ENCODE data around the gene SEH1L.
A peak's percentile ranks its signal among the peaks of the same experiment; 100 is the strongest.
"Not testable (repeated sequence)": the region's sequence is repeated elsewhere in the genome, so short reads cannot be mapped to it uniquely, and the experiment has no call there.

Gene SEH1L, protein sequence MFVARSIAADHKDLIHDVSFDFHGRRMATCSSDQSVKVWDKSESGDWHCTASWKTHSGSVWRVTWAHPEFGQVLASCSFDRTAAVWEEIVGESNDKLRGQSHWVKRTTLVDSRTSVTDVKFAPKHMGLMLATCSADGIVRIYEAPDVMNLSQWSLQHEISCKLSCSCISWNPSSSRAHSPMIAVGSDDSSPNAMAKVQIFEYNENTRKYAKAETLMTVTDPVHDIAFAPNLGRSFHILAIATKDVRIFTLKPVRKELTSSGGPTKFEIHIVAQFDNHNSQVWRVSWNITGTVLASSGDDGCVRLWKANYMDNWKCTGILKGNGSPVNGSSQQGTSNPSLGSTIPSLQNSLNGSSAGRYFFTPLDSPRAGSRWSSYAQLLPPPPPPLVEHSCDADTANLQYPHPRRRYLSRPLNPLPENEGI

DNA sequence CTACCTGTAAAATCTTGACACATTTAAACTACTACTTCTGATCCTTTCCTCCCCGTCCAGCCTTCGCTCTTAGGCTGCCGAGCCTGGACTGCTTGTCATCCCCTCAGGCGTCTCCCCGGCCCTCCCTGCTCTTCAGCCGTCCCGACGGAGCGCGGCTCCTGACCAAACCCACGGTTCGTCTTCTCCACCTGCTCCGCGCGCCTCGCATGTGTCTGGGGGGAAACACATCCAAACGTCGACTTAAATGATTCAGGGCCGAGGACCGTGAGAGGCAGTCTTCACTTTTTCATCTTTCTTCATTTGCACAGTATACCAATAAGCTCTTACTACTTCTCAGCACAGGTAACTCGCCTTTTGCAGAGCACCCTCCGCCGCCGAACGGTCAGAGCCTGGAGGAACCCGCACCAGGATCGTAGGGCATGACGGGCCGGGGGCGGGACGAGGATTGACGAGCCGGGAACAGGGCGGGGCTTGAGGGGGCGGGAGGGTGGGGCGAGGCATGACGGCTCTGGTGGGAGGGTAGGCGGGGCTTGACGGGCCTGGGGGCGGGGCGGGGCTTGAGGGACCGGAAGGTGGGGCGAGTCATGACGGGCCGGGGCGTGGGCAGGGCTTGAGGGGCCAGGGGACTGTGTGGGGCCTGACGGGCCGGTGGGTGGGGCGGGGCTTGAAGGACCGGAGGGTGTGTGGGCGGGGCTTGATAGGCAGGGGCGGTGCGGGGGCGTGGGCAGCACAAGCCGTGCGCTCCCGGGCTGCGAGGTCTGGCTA, at the start of gene SEH1L:
TSS of gene SEH1L (plus strand) at position 727 of the 765 bp plus-strand sequence. CDS start 111 bp downstream, outside the sequence.
- peak; percentile 67 for DNase-seq

DNA sequence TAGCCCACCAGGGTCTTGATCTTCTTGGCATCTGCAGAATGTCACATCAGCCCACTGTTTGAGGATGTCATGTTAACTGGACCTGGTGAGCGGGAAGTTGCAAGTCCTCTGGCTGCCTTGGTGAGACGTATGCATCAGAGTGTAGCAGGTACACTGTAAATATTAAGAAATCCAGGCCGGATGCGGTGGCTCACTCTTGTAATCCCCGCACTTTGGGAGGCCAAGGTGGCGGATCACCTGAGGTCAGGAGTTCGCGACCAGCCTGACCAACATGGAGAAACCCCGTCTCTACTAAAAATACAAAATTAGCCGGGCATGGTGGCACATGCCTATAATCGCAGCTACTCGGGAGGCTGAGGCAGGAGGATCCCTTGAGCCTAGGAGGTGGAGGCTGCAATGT, 46.6 kb upstream of the SEH1L start:
- DNase-seq, result not testable (repeated sequence)

DNA sequence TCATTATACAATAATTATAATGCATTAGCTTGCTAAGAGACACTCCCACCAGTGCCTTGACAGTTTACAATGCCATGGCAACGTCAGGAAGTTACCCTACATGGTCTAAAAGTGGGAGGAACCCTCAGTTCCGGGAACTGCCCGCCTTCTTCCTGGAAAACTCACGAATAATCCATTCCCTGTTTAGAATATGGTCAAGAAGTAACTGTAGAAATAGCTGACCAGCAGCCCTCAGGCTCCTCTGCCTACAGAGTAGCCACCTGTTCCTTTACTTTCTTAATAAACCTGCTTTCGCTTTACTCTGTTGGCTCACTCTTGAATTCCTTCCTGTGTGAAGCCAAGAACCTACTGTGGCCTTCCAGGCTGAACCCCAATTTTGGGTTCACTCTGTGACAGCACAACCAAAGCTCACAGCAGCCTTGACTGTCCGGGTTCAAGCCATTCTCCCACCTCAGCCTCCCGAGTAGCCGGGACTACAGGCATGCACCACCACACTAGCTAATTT, 43.7 kb upstream of the SEH1L start:
- DNase-seq, result no peak

DNA sequence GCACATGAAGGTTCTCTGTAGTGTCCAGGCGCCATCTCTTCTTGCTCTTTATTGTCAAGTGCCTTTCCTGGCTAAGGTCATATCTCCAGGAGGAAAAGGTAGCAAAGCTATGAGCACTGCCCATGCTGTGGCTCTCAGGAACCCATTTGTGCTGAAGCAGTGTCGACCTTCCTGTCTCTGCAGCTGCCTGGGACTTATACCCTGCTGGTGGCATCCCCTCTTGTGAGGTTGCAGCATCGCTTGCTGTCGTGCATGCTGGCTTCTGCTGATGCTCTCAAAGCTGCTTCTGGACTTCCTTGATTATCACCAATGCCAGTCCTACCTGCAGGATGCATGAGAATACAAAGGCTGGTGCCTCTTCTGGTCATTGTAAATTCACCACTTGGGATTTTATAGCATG, 41.7 kb upstream of the SEH1L start:
- DNase-seq, result no peak

DNA sequence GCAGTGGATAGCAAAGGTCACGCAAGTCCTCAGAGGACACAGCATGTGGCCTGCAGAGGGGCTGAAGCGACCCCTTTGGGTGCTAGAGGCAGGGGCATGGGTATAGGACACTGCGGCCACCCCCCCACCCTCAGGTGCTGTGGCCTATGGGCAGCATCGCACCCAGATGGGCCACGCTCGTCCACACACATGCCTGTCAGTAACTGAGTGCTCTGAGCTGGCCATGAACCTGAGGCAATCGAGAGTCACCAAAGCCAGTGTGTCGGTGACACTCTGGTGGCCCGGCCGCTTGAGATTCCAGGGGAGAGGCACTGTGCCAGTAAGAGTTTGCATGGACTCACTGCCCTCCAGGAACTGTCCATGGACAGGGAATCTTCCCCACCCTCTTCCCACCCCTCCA, 41.0 kb upstream of the SEH1L start:
- DNase-seq, result no peak

DNA sequence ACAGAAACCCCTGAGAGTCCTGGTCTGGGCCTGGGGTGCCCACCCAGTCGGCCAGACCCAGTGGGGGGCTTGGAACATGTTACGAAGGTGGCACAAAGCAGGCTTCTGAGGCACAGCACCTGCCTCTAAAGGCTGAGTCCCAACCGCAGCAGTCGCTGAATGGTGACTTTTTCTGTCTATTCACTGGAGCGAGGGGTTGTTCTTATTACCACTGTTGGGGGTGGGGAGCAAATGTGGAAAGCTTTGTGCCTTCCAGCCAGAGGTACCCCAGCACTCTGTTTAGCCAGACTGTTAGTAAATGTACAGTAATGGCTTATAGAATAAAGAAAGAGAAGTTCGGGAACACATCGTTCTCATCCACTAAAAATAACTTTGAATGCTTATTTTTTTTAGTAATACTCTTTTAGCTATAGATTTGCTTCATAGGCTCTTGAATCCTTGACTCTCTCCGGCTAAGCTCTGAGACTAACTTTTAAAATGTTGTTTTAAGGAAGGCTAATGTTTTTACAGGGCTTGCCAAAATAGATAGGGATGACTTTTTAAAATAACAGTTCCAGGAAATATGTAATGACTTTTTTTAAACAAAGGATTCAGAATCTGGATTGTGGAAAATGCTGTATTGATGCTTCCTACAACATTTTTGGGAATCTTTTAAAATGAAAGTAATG, 40.4 kb upstream of the SEH1L start:
- DNase-seq, result no peak

DNA sequence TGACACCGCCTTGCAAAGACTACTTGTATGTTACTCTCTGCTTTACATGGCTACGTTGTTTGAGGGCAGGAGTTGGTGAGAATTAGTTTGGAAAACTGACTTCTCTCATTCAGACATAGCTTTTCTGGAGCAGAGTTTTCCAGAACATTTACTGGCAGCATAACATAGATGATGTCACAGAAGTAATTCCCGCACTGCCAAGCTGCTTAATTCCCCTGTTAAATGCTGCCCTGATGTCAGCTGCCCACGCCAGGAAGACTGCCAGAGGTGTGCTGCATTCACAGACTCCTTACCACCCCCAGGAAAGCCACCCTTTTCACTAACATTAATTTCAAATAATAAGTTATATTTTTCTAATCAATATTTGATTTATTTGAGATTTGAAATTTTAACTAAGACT, 39.1 kb upstream of the SEH1L start:
- DNase-seq, result no peak

DNA sequence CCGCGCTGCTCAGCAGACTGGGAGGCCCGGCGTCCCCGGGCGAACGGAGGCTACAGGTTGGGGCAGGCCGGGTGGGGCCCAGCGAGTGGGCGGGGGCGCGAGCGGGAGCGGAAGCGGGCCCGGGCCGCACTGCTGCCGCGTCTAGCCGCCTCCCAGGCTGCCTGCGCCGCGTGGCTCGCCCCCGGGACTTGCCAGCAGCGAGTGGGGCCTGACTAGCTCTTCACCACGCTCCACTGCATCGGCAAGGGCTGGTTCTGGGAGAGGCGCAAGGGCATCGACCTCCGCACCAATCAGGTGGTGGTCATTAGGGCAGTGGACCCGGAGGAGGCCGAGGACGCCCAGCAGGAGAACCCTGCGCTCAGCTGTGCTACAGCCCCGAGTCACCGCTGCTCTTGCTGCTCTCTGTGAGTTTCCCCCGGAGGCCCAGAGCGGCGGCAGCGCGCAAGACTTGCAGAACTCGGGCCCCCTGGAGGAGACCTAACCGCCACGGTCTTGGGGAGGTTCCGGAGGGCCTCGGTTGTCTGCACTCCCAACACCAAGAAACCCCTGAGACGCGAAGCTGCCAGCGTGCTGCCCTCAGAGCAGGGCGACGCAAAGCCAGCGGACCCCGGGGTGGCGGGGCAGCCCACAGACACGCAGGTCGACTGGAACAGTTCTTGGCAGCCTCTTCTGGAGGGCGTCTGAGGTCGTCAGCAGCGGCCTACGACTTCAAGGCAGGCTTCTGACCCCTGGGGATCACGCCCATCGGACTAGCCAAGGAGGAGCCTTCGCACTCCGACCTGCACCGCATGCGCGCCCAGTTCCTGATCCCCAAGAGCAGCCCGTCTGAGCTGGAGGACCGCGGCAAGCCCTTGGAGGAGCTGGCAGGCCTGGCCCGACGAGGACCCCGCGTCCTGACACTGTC, 36.5 kb upstream of the SEH1L start:
- DNase-seq, result no peak

DNA sequence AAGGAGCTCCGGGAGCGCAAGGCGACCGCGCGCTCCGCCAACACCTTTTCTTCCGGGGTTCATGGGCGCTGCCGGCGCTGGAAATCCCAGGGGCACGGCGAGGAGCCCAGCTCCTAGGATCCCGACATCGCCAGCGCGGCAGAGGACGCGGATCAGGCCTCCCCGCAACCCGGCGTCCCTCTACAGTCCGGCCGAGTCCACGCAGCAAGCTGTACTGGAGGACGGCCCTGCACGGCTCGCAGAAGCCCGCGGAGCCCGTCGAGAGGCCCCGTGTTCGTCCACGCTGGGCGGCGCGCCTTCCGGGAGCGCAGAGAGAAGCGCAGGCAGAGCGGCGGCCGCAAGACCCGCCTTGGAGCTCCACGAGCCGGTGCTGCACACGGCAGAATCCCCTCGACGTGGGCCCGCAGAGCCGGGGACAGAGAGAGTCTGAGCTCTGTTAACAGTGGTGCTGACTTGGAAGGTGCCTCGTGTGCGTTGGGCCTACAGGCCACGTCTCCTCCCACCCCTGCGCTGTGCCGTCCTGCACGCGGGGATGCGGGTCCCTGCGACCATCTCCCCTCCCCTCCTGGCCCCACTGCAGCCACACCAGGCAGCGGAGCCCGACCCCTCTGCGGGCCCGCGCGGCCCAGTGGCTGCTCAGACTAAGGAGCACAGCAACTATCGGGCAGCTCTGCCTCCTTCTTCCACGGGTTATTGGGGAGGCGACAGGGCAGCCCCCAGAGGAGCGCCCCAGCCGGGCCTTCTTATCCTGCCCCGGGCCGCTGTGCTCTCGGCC, 35.7 kb upstream of the SEH1L start:
- DNase-seq, result no peak

DNA sequence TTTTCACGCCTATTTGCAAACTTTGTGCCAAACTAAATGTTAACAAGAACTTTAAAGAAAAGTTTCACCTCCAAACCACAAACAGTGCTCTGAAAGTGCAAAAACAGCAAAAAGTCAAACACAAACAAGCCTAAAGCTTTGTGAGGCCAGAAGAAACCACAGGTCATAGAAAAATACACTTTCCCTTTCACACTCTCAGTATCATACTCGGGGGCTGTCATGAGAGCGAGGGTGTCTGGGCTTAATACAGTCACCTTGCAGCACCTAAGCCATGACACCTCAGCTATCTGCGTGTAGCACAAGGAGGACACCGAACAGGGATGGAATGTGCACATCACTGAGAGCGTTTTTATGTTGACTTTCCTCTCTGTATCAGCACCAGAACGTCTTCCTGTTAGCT, 26.6 kb upstream of the SEH1L start:
- DNase-seq, result no peak

DNA sequence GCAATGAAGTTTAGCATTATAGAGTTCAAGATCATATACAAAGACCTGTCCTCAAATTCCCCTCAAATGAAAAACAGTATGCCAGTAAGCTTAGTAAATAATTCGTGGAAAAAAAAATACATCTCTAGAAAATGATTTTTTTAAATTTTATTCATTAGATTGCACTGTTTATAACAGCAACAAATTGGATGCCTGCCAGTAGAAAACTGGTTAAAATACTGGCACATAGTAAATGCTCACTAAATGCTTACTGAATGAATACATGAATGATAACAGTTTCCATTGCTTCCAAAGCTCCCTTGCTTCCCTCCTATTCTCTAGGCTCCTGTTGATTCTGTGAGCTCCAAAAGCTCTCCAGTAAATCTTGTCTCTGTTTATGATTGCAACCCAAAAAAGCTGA, 25.5 kb upstream of the SEH1L start:
- no peak for DNase-seq

DNA sequence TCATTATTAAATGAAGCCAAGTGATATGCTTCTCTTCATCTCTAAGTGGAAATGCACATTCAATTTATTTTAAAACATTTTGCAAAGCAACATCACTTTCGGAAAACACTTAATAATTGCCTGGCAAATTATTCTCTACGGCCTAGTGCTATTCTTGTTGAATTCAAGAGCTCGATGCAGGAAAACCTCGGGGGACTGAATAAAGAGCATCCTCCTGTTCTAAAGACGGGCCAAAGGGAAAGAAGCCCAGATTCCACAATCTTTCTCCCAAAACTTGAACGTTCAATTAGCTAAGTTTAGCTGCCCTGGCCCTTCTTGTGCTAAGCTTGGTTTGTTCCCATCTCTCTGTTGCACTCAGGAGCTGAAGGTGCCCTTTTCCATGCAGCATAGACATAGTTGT, 23.2 kb upstream of the SEH1L start:
- no peak for DNase-seq

DNA sequence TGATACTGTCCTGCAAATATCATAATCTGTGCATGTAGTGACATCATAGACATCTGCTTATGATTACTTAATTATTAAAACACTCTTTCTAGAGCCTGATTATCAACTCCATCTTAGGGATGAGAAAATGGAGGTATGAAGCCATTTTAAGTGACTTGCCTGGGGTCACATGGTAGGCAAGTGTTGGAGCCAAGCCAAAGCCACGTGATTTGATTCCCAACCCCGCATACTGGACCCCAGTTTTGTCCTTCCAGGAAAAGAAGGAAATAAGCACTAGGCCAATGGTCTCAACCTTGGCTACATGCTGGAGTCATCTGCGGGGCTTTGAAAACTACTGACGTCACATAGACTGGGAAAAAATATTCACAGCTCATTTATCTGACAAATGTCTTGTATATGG, 19.6 kb upstream of the SEH1L start:
- DNase-seq, result no peak

DNA sequence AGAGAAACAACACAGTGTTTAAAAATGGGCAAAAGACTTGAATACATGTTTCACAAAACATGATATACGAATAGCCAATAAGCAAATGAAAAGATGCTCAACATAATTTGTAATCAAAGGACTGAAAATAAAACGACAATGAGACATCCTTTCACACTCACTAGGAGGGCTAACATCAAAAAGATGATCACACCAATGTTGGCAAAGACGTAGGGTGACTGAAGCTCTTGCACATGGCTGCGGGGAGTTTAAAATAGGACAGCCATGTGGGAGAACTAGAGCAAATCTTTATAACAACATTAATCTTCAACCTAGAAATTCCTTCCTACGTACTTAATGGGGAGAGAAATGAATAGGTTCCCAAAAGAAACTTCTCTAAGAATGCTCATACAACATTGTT, 19.2 kb upstream of the SEH1L start:
- no peak for DNase-seq

DNA sequence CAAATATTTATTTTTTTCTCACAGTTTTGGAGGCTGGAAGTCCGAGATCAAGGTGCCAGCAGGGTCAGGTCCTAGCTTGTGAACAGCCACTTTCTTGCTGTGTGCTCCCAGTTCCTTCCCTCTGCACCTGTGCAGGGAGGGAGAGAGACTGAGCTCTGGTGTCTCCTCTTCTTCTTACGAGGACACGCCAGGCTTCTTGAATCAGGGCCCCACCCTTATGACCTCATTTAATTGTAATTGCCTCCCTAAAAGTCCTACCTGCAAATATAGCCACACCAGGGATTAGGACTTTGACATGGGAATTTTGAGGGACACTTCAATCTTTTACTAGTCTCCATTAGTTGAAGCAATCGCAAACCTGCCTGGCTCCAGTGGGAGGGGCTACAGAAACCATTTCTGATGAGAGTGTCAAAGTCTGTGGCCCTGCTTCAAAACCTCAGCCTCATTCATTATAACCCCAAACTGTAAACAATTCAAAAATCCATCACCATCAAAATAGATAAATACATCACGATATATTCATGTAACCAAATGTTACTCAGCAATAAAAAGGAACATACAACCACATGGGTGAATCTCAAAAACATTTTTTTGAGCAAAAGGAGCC, 18.2 kb upstream of the SEH1L start:
- DNase-seq, result no peak

DNA sequence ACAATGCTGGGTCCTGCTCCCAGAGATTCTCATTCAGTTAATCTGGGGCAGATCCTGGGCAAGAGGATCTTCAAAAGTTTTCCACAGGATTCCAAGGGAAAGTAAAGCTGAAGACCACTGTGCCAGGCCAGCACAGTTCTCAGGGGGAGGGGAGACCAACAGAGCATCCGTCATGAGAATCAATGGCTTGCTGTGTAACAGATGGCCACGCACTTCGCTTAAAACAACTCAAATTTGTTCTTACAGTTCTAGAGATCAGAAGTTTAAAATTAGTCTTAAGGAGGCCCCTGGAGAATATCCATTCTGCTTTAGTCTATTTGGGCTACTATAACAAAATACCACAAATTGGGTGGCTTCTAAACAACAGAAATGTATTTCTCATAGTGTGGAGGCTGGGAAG, 17.4 kb upstream of the SEH1L start:
- no peak for DNase-seq

DNA sequence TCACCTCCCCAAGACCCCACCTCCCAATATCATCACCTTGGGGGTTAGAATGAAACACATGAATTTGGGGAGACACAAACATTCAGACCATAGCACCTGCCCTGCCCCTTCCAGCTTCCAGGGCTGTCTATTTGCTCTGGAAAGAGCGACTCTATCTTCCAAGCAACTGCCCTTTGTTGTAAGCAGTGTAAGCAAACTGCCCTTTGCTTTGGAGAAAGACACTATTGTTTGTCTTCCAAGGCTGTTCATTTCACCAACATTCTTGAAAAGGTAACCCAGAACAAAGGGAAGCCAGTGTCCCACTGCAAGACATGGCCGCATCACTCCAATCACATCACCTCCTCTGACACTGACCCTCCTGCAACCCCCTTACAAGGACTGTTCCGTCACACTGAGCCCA, 16.9 kb upstream of the SEH1L start:
- no peak for DNase-seq

DNA sequence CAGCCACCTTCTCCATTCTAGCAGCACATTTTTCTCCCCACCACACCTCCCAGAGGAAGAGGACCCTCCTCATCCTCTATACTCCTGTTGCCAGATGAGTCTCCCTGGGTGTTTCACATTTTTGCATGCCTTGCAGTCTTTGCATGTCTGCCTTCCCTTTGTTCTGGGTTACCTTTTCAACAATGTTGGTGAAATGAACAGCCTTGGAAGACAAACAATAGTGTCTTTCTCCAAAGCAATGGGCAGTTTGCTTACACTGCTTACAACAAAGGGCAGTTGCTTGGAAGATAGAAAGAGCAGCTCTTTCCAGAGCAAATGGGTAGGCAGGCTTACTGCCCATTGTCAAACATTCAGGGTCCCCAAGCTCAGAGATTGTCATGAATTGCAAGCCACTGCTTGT, 14.5 kb upstream of the SEH1L start:
- no peak for DNase-seq

DNA sequence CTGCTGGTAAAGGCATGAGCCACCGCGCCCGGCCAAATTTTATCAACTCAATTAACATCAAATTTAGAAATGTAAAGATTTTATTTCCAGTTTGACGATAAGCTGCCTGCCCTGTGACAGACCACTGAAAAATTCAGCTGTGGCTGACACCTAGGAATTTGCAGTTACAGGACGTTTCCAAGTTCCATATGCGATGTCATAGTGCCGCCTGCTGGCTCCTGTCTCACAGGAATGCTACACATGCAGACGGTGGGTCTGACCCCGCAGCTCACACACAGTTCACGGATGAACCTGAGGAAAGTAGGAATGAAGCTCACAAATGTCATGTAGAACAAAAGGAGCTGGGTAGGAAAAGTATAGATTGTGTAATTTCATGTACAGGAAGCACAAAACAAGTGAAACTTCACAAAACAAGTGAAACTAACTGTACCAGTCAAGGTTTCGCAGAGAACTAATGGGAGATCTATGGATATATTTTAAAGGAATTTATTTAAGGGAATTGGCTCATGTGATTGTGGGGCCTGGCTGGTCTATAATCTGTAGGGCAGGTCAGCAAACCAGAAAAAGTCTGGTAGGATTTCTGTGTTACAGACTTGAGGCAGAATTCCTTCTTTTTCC, 13.2 kb upstream of the SEH1L start:
- no peak for DNase-seq

DNA sequence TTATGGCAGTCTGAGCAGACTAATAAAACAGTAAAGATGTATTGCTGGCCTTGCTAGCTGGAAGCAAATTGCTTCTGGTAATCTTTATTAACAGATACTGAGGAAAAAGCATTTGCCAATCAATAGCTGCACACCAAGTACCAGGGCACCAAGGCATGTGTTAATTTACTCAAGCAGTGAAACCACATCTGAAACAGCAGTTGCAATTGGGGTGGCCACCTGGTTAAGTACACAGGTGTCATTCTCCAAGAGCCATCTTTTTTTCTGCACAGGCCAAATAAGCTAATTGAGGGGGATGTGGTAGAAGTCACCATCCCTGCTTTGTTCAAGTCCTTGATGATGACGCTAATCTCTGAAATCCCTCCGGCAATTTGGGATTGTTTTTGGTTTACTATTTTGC, 8.6 kb upstream of the SEH1L start:
- DNase-seq, result no peak

DNA sequence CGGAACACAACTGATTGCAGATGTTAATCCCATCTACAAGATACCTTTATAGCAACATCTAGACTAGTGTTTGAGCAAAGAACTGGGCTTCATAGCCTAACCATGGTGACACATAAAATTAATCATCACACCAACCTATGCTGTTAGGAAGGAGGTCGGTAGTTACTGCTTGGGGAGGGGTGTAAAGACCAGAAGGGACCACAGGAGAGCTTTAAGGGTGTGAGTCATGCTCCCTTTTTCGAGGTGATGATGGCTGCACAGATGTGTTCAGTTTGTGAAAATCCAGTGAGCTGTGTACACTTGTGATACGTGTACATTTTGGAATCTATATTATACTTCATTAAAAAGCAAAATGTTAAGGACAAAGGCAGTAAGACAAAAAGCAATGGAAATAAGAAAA, 4.6 kb upstream of the SEH1L start:
- DNase-seq, result no peak

Data from NCI-H1436 treated with DMSO at 0.1 percent for 48 hours (cell line).